ENCODE data around the gene ATAD5. TPM values are rescaled to one million over a fixed set of nuclear protein-coding genes. Genes with fewer than 3 reads are reported as not detected.

Gene ATAD5
- total and polyA plus RNA-seq, 2 of the 4 experiments (the other 2 are of a cell fraction) = 1.0 to 1.3 TPM

GRCh38 chr17:30897311-30897710 is 65.5 kb downstream of the ATAD5 start:
- Histone ChIP-seq H2AK9ac (replicated peaks; ENCODE audit: low read depth, low read length, poor library complexity) (no peak overlapping the region), H3K56ac (ENCODE audit: extremely low read depth, insufficient read depth, low read length) (no peak overlapping the region), H2AFZ (replicated peaks; ENCODE audit: low read length, poor library complexity) (no peak overlapping the region), H3K18ac (ENCODE audit: low read depth, low read length) (no peak overlapping the region), H2BK15ac (ENCODE audit: low read depth, low read length) (no peak overlapping the region), H2BK20ac (ENCODE audit: low read depth, low read length) (no peak overlapping the region), H3K9me3 (ENCODE audit: control insufficient read depth, insufficient read depth, low read length) (no peaks in the 10 kb centered on the region), H3K4me3 (ENCODE audit: insufficient read depth, low read depth, low read length) (no peak overlapping the region), H2BK120ac (ENCODE audit: low read depth, low read length) (no peak overlapping the region), H3K14ac (replicated peaks; ENCODE audit: low read depth, low read length) (no peak overlapping the region), H3K27me3 (ENCODE audit: control insufficient read depth, insufficient read depth, low read length) (no peaks in the 10 kb centered on the region), H2BK5ac (ENCODE audit: low read depth, low read length, poor library complexity, severe bottlenecking) (no peak overlapping the region), H4K8ac (ENCODE audit: low read depth in 2 of 2, low read length in 2 of 2) (no peak overlapping the region), H2AK5ac (ENCODE audit: low read depth, low read length) (no peak overlapping the region), H3K27ac (ENCODE audit: insufficient read depth, low read length) (no peak overlapping the region), H3K23ac (ENCODE audit: low read depth, low read length) (no peak overlapping the region), H3K9me1 (ENCODE audit: insufficient read depth, low read length) (no peaks in the 10 kb centered on the region), H4K5ac (ENCODE audit: low read depth, low read length) (no peak overlapping the region), H4K20me1 (ENCODE audit: insufficient read depth, low read length) (no peaks in the 10 kb centered on the region), H3K79me1 (ENCODE audit: low read depth in 1 of 2, low read length in 2 of 2) (peaks cover 2 to 6% of the 10 kb centered on the region in 2 experiments; a peak in 3 of 4 replicates), H3K4me2 (ENCODE audit: low read depth, low read length) (no peak overlapping the region), H4K91ac (ENCODE audit: insufficient read depth, low read depth, low read length) (no peak overlapping the region), H3K36me3 (ENCODE audit: control insufficient read depth, insufficient read depth, low read length) (peaks cover 14% of the 10 kb centered on the region), H3K4me1 (ENCODE audit: control insufficient read depth, insufficient read depth, low read length) (no peaks in the 10 kb centered on the region), H3K9ac (ENCODE audit: low read depth, low read length) (no peak overlapping the region), H3K4ac (ENCODE audit: low read depth, low read length) (no peak overlapping the region)
- 79% methylated on average over 3 of the region's 5 CpGs; no CpG with 5 or more reads in 1 of the 2 experiments for WGBS, 2 experiments (ENCODE audit: extremely low coverage in 2 of 2, insufficient read length in 1 of 2)
- TF ChIP-seq RAD21 (IDR thresholded peaks at IDR 0.05; ENCODE audit: low read length) = no peak
- no peak for TF ChIP-seq NFE2L2 (IDR thresholded peaks at IDR 0.05; ENCODE audit: low read depth, low read length)
- no peak for TF ChIP-seq MAFK (IDR thresholded peaks at IDR 0.05; ENCODE audit: low read depth, low read length)
- TF ChIP-seq POLR2A (IDR thresholded peaks at IDR 0.05; ENCODE audit: low read depth, low read length) = no peak
- TF ChIP-seq FOS (IDR thresholded peaks at IDR 0.05; ENCODE audit: low read depth, low read length) = no peak
- TF ChIP-seq CEBPB (IDR thresholded peaks at IDR 0.05; ENCODE audit: low read depth, low read length) = no peak
- no peak for TF ChIP-seq USF2 (IDR thresholded peaks at IDR 0.05; ENCODE audit: low read depth, low read length)
- TF ChIP-seq MXI1 (IDR thresholded peaks at IDR 0.05; ENCODE audit: borderline replicate concordance, low read depth, low read length) = no peak
- no peak for TF ChIP-seq BHLHE40 (IDR thresholded peaks at IDR 0.05; ENCODE audit: low read depth, low read length)
- no peak for TF ChIP-seq RCOR1 (IDR thresholded peaks at IDR 0.05; ENCODE audit: insufficient replicate concordance, low read length)
- no peak for TF ChIP-seq SMC3 (IDR thresholded peaks at IDR 0.05; ENCODE audit: low read depth, low read length)
- no peak for TF ChIP-seq MAZ (IDR thresholded peaks at IDR 0.05; ENCODE audit: borderline replicate concordance, low read depth, low read length)
- TF ChIP-seq CTCF (conservative IDR thresholded peaks at IDR 0.05; ENCODE audit: low read depth, low read length) = no peak
- no peak for TF ChIP-seq RFX5 (IDR thresholded peaks at IDR 0.05; ENCODE audit: low read depth, low read length)
- TF ChIP-seq, protein P1, sequence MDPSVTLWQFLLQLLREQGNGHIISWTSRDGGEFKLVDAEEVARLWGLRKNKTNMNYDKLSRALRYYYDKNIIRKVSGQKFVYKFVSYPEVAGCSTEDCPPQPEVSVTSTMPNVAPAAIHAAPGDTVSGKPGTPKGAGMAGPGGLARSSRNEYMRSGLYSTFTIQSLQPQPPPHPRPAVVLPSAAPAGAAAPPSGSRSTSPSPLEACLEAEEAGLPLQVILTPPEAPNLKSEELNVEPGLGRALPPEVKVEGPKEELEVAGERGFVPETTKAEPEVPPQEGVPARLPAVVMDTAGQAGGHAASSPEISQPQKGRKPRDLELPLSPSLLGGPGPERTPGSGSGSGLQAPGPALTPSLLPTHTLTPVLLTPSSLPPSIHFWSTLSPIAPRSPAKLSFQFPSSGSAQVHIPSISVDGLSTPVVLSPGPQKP (IDR thresholded peaks at IDR 0.05; ENCODE audit: borderline replicate concordance, low read depth, low read length) = no peak
- in situ Hi-C loops (cut with MboI; ENCODE audit: low sequenced_read_pairs) (no loop called here), dilution Hi-C loops (cut with HindIII; ENCODE audit: low sequenced_read_pairs, unreplicated experiment) (no loop called here), intact Hi-C loops (cut with micrococcal nuclease) (no loop called here)
- BruUV-seq (replicated peaks) = no TSS peak
- ATAC-seq (ENCODE audit: low read depth) (no peak), DNase-seq (no peak)
- POLR2A ChIA-PET (ENCODE audit: unreplicated experiment) = interaction anchor here (0.6 kb wide), 1 partner anchor 404 kb away, joined by 3 read pairs; no protein-coding TSS in a partner anchor
- CTCF ChIA-PET = no interaction called here
